K562 (cell line): ENCODE data around the gene TWSG1. TPM values are rescaled to one million over a fixed set of nuclear protein-coding genes. Genes with fewer than 3 reads are reported as not detected.

Source experiments
- BCOR ChIP-seq: fragments of 450-650 bp; IDR thresholded peaks from 2 replicates; pipeline ENCODE4 v1.6.1; 2016
- CTBP1 ChIP-seq: fragments of 450-650 bp; IDR thresholded peaks from 2 replicates; pipeline ENCODE4 v1.6.1; 2016; ENCODE audit warnings: borderline replicate concordance
- HNRNPLL ChIP-seq: fragments of 200-400 bp; formaldehyde crosslinking; IDR thresholded peaks from 2 replicates; pipeline ENCODE4 v1.6.1; 2017; ENCODE audit warnings: low read length, low read depth, mild to moderate bottlenecking; ENCODE audit not compliant: poor library complexity, severe bottlenecking
- KLF6 ChIP-seq: fragments of 250-450 bp; sonication (Bioruptor Pico); IDR thresholded peaks from 2 replicates; pipeline ENCODE4 v1.4.0; 2020; ENCODE audit warnings: mild to moderate bottlenecking, moderate library complexity, borderline replicate concordance
- MCM7 ChIP-seq, 2 experiments: fragments of 450-650 bp; IDR thresholded peaks; 2 replicates each; pipeline ENCODE4 v1.6.1; 2016 to 2018
- MTA1 ChIP-seq: fragments of 450-650 bp; IDR thresholded peaks from 2 replicates; pipeline ENCODE4 v1.6.1; 2017; ENCODE audit warnings: borderline replicate concordance
- NONO ChIP-seq, 2 experiments: fragments of 200-400 bp in 1 of 2; fragments of 450-650 bp in 1 of 2; formaldehyde crosslinking in 1 of 2; IDR thresholded peaks; 2 replicates each; pipeline ENCODE4 v1.6.1; 2017; ENCODE audit warnings: low read depth in 2 of 2, mild to moderate bottlenecking in 2 of 2, moderate library complexity in 2 of 2, low read length in 1 of 2
- NRF1 ChIP-seq, 2 experiments: fragments of 450-650 bp; IDR thresholded peaks in 1 of 2; conservative IDR thresholded peaks in 1 of 2; 2 replicates each; pipeline ENCODE4 v1.6.1; 2014; ENCODE audit warnings: mild to moderate bottlenecking in 2 of 2
- POLR2A ChIP-seq: fragments of 450-650 bp; conservative IDR thresholded peaks from 2 replicates; pipeline ENCODE4 v1.6.1; 2016
- PRMT5 ChIP-seq: sonication (generic); formaldehyde crosslinking; IDR thresholded peaks from 2 replicates; pipeline ENCODE4 v1.5.0; 2020; ENCODE audit warnings: missing genetic modification reagents
- SIN3A ChIP-seq, 2 experiments: fragments of 150-350 bp in 1 of 2; IDR thresholded peaks; 2 replicates each; pipeline ENCODE4 v1.6.1; 2011 to 2016; ENCODE audit warnings: borderline replicate concordance in 2 of 2, low read depth in 2 of 2, low read length in 2 of 2, mild to moderate bottlenecking in 2 of 2, moderate library complexity in 2 of 2; ENCODE audit not compliant: control insufficient read depth in 1 of 2
- SMAD4 ChIP-seq: fragments of 250-450 bp; sonication (Bioruptor Pico); conservative IDR thresholded peaks from 2 replicates; pipeline ENCODE4 v1.8.0; 2021; ENCODE audit warnings: inconsistent platforms, mild to moderate bottlenecking, moderate library complexity
- ZBTB8A ChIP-seq: fragments of 450-650 bp; IDR thresholded peaks from 2 replicates; pipeline ENCODE4 v1.6.1; 2018; ENCODE audit warnings: mild to moderate bottlenecking, moderate library complexity; ENCODE audit not compliant: partially characterized antibody
- ZFP30 ChIP-seq: fragments of 250-450 bp; sonication (Bioruptor Pico); IDR thresholded peaks from 2 replicates; pipeline ENCODE4 v1.8.0; 2022; ENCODE audit warnings: moderate library complexity, mild to moderate bottlenecking, inconsistent platforms, borderline replicate concordance
- ZNF124 ChIP-seq: sonication (generic); formaldehyde crosslinking; IDR thresholded peaks from 2 replicates; pipeline ENCODE4 v1.8.1; 2022; ENCODE audit warnings: missing genetic modification reagents
- ZNF175 ChIP-seq: fragments of 200-800 bp; sonication (Bioruptor generic); IDR thresholded peaks from 2 replicates; pipeline ENCODE4 v1.6.1; 2016; ENCODE audit warnings: low read depth, mild to moderate bottlenecking, missing genetic modification characterization, missing compliant biosample characterization
- ZNF24 ChIP-seq: fragments of 450-650 bp; IDR thresholded peaks from 2 replicates; pipeline ENCODE4 v1.6.1; 2016
- ZNF589 ChIP-seq: fragments of 200-800 bp; sonication (Bioruptor generic); IDR thresholded peaks from 2 replicates; pipeline ENCODE4 v1.6.1; 2016; ENCODE audit warnings: low read depth, missing genetic modification characterization, missing compliant biosample characterization
- ZNF79 ChIP-seq: fragments of 250-450 bp; sonication (Bioruptor Pico); IDR thresholded peaks from 2 replicates; pipeline ENCODE4 v1.4.0; 2020; ENCODE audit warnings: low read depth, mild to moderate bottlenecking, moderate library complexity
- ZZZ3 ChIP-seq: fragments of 450-650 bp; IDR thresholded peaks from 2 replicates; pipeline ENCODE4 v1.6.1; 2016; ENCODE audit warnings: antibody characterized with exemption, mild to moderate bottlenecking, moderate library complexity
- polyA plus RNA-seq, 8 experiments: library from polyadenylated mRNA; depleted of rRNA in 4 of 8; stranded (reverse) in 5 of 8; unstranded in 3 of 8; fragments of >200 nt; fragmentation: Nextera tagmentation in 2 of 8; fragmentation: Illumina TruSeq in 1 of 8; extraction: Ambion mirVana in 2 of 8; extraction: Trizol in 1 of 8; gene quantifications; 2 replicates each; pipeline versions ENCODE4 v1.2.1 to v1.2.3, GENCODE V29; 2011 to 2014; ENCODE audit warnings: inconsistent platforms in 1 of 8, missing spikeins in 1 of 8
- total RNA-seq, 7 experiments: library from RNA; depleted of rRNA in 6 of 7; stranded (reverse); fragments of >200 nt in 6 of 7; fragmentation: Illumina TruSeq in 2 of 7; extraction: Trizol in 2 of 7; gene quantifications; 2 replicates each; pipeline versions ENCODE4 v1.2.1 to v1.2.3, GENCODE V29; 2011 to 2021; ENCODE audit warnings: low replicate concordance in 1 of 7
- TF ChIP-seq, protein P1 (sequence below): sonication (generic); formaldehyde crosslinking; IDR thresholded peaks from 2 replicates; pipeline ENCODE4 v1.9.0; 2022; ENCODE audit warnings: mild to moderate bottlenecking, missing genetic modification reagents
- TF ChIP-seq, protein P2 (sequence below), 2 experiments: fragments of 450-650 bp in 1 of 2; sonication (generic) in 1 of 2; formaldehyde crosslinking in 1 of 2; IDR thresholded peaks in 1 of 2; conservative IDR thresholded peaks in 1 of 2; 2 replicates each; pipeline versions ENCODE4 v1.6.1 to v1.8.1; 2016 to 2023; ENCODE audit warnings: mild to moderate bottlenecking in 2 of 2, moderate library complexity in 2 of 2, inconsistent platforms in 1 of 2, missing genetic modification reagents in 1 of 2
- TF ChIP-seq, protein P3 (sequence below): fragments of 450-650 bp; IDR thresholded peaks from 2 replicates; pipeline ENCODE4 v1.6.1; 2017; ENCODE audit warnings: antibody characterized with exemption, mild to moderate bottlenecking

Gene TWSG1
- total and polyA plus RNA-seq, 9 of the 15 experiments (the other 6 are each of a cell fraction or from before 2014, with no cell fraction given): 10.4 to 37.2 (median 25.1) TPM

DNA sequence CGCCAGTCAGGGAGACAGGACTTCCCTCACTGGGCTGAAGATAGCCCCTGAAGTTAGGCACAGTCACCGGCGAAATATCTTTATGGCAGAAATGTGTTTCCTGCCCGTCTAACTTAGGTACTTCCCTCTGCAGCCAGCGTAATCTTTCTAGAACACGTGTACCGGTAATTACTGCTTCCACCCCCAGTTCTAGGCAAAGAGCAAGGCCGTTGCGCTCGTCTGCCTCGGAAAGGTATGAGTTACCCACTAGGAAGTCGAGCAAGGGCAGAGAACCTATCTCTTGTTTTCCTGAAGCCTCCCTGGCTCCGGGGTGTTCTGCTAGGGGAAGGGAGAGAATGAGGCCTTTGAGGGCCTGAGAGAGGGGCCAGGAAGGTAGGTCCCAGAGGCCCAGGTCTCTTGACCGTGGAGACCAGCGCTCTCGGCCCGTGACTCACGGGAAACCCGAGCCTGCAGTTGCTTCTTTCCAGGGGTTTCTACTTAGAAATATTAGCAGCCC, 70.0 kb downstream of the TWSG1 start (continued):
- TF ChIP-seq SIN3A (IDR thresholded peaks at IDR 0.05; ENCODE audit: borderline replicate concordance in 2 of 2, control insufficient read depth in 1 of 2, low read depth in 2 of 2, low read length in 2 of 2) (peak in 1 of 2 experiments; percentile 30; a peak in 1 of 4 replicates), POLR2A (peak; percentile 79), MCM7 (IDR thresholded peaks at IDR 0.05) (no peak), ZZZ3 (no peak), MTA1 (peak; percentile 63; the same call in 1 of the 2 replicates), NRF1 (conservative IDR thresholded peaks at IDR 0.05 in 1 of 2, IDR thresholded peaks at IDR 0.05 in 1 of 2) (peak in 1 of 2 experiments; percentile 68), ZNF79 (CRISPR knock-in tag) (no peak), NONO (IDR thresholded peaks at IDR 0.05; ENCODE audit: low read depth in 2 of 2, low read length in 1 of 2) (no peak), ZNF124 (no peak), SMAD4 (CRISPR knock-in tag) (peak; percentile 82), KLF6 (0 out of 2 replicates have a peak, but pooled peaks have one; percentile 35), ZNF175 (CRISPR knock-in tag) (peak; percentile 88), ZFP30 (CRISPR knock-in tag) (no peak), CTBP1 (peak; percentile 74; the same call in 1 of the 2 replicates), PRMT5 (CRISPR knock-in tag) (no peak), ZNF24 (peak; percentile 55; the same call in 1 of the 2 replicates), HNRNPLL (peak; percentile 77), ZBTB8A (no peak), ZNF589 (CRISPR knock-in tag) (no peak), BCOR (0 out of 2 replicates have a peak, but pooled peaks have one; percentile 32)
- TF ChIP-seq, protein P1, sequence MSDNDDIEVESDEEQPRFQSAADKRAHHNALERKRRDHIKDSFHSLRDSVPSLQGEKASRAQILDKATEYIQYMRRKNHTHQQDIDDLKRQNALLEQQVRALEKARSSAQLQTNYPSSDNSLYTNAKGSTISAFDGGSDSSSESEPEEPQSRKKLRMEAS: peak; percentile 89
- TF ChIP-seq, protein P2, sequence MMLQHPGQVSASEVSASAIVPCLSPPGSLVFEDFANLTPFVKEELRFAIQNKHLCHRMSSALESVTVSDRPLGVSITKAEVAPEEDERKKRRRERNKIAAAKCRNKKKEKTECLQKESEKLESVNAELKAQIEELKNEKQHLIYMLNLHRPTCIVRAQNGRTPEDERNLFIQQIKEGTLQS (IDR thresholded peaks at IDR 0.05): peak; percentile 46; the same call in 1 of the 2 replicates
- TF ChIP-seq, protein P2 (CRISPR knock-in tag; conservative IDR thresholded peaks at IDR 0.05): 0 out of 2 replicates have a peak, but pooled peaks have one; percentile 47
- TF ChIP-seq, protein P3, sequence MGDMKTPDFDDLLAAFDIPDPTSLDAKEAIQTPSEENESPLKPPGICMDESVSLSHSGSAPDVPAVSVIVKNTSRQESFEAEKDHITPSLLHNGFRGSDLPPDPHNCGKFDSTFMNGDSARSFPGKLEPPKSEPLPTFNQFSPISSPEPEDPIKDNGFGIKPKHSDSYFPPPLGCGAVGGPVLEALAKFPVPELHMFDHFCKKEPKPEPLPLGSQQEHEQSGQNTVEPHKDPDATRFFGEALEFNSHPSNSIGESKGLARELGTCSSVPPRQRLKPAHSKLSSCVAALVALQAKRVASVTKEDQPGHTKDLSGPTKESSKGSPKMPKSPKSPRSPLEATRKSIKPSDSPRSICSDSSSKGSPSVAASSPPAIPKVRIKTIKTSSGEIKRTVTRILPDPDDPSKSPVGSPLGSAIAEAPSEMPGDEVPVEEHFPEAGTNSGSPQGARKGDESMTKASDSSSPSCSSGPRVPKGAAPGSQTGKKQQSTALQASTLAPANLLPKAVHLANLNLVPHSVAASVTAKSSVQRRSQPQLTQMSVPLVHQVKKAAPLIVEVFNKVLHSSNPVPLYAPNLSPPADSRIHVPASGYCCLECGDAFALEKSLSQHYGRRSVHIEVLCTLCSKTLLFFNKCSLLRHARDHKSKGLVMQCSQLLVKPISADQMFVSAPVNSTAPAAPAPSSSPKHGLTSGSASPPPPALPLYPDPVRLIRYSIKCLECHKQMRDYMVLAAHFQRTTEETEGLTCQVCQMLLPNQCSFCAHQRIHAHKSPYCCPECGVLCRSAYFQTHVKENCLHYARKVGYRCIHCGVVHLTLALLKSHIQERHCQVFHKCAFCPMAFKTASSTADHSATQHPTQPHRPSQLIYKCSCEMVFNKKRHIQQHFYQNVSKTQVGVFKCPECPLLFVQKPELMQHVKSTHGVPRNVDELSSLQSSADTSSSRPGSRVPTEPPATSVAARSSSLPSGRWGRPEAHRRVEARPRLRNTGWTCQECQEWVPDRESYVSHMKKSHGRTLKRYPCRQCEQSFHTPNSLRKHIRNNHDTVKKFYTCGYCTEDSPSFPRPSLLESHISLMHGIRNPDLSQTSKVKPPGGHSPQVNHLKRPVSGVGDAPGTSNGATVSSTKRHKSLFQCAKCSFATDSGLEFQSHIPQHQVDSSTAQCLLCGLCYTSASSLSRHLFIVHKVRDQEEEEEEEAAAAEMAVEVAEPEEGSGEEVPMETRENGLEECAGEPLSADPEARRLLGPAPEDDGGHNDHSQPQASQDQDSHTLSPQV: peak; percentile 95
